Left lobe of liver (tissue), 2 donors: Measurements from ENCODE around the gene EHMT2. TPM values are rescaled to one million over a fixed set of nuclear protein-coding genes. Genes with fewer than 3 reads are reported as not detected.
"Not testable (repeated sequence)": the region's sequence is repeated elsewhere in the genome, so short reads cannot be mapped to it uniquely, and the experiment has no call there.

Experiments
- ATAC-seq: fragments of 200-7000 bp; cut with Tn5 transposase; one replicate; pipeline ENCODE4 v1.9.1; 2020; ENCODE audit warnings: mild to moderate bottlenecking, moderate library complexity
- DNase-seq: peaks from one replicate; pipeline ENCODE4 v3.0.0-alpha.2; 2020; ENCODE audit warnings: low spot score
- total RNA-seq: library from RNA; stranded (reverse); gene quantifications from one replicate; pipeline ENCODE4 v1.2.1, GENCODE V29; 2021
- donor health status: DM: no; HTN: no; CAD: no; lungs with moderate emphysema.
- donor health status: DM: no; HTN: yes; CAD: no.

Gene EHMT2
- total RNA-seq, 1 donor from 2014 or later: 15.7 TPM

GRCh38 chr6:31874084-31874670 lies 23.3 kb downstream of the EHMT2 start:
- DNase-seq: no peak
- ATAC-seq: no peak

- no peak for DNase-seq
- ATAC-seq: no peak
These were observed 26.3 kb downstream of the EHMT2 start for GRCh38 chr6:31871046-31871659.

GRCh38 chr6:31870385-31870921 lies 27.0 kb downstream of the EHMT2 start:
- no peak for ATAC-seq
- no peak for DNase-seq

- ATAC-seq (no peak), DNase-seq (no peak)
These were observed 28.2 kb downstream of the EHMT2 start for GRCh38 chr6:31869343-31869742.

GRCh38 chr6:31868658-31868971 lies 28.9 kb downstream of the EHMT2 start:
- not testable (repeated sequence) for DNase-seq, ATAC-seq

GRCh38 chr6:31865205-31866118 lies 32.0 kb downstream of the EHMT2 start:
- DNase-seq (no peak), ATAC-seq (no peak)

- no peak for ATAC-seq
- DNase-seq: no peak
These were observed 32.7 kb downstream of the EHMT2 start for GRCh38 chr6:31864818-31865204.

GRCh38 chr6:31864123-31864562 lies 33.4 kb downstream of the EHMT2 start:
- DNase-seq, ATAC-seq: not testable (repeated sequence)

- DNase-seq: peak; percentile 100
- ATAC-seq: peak; percentile 90
These were observed 34.9 kb downstream of the EHMT2 start, which contains the start of gene NEU1 for GRCh38 chr6:31862344-31863235. NEU1 (minus strand) TSS chr6:31862821; CDS start chr6:31862776, 45 bp downstream.

- ATAC-seq: no peak
- DNase-seq: no peak
These were observed 35.6 kb downstream of the EHMT2 start for GRCh38 chr6:31861919-31862343.

GRCh38 chr6:31861150-31861549 lies 36.3 kb downstream of the EHMT2 start:
- DNase-seq: no peak
- ATAC-seq: no peak

- DNase-seq: no peak
These were observed 37.1 kb downstream of the EHMT2 start for GRCh38 chr6:31860349-31860748.

GRCh38 chr6:31859923-31860322 lies 37.6 kb downstream of the EHMT2 start:
- ATAC-seq (no peak), DNase-seq (no peak)

More at GRCh38 chr6:31860349-31860748, 37.1 kb downstream of the EHMT2 start:
- no peak for ATAC-seq

GRCh38 chr6:31858707-31859106 lies 38.8 kb downstream of the EHMT2 start:
- DNase-seq: no peak
- no peak for ATAC-seq

- not testable (repeated sequence) for ATAC-seq, DNase-seq
These were observed 39.7 kb downstream of the EHMT2 start for GRCh38 chr6:31857774-31858173.

GRCh38 chr6:31851980-31852718 lies 45.3 kb downstream of the EHMT2 start:
- DNase-seq, ATAC-seq: not testable (repeated sequence)

- DNase-seq: no peak
- peak; percentile 82 for ATAC-seq
These were observed 46.0 kb downstream of the EHMT2 start for GRCh38 chr6:31851485-31851832.

GRCh38 chr6:31850765-31851484 lies 46.6 kb downstream of the EHMT2 start:
- peak; percentile 58 for ATAC-seq

More at GRCh38 chr6:31850765-31851484, 46.6 kb downstream of the EHMT2 start:
- no peak for DNase-seq
